A549 (cell line): ENCODE results near the gene ZFYVE28.

Experiments
- CBX2 ChIP-seq: fragments of 200-600 bp; sonication (generic); IDR thresholded peaks from 2 replicates; pipeline ENCODE4 v1.6.1; 2016; ENCODE audit warnings: low read depth, mild to moderate bottlenecking, borderline replicate concordance
- HMGXB4 ChIP-seq: fragments of 250-450 bp; sonication (Bioruptor Pico); IDR thresholded peaks from 2 replicates; pipeline ENCODE4 v1.5.0; 2021; ENCODE audit warnings: mild to moderate bottlenecking, moderate library complexity, borderline replicate concordance
- NFE2L2 ChIP-seq: fragments of 150-350 bp; conservative IDR thresholded peaks from 2 replicates; pipeline ENCODE4 v1.6.1; 2014; ENCODE audit warnings: low read length
- USF2 ChIP-seq: fragments of 450-650 bp; IDR thresholded peaks from 2 replicates; pipeline ENCODE4 v1.6.1; 2014; ENCODE audit warnings: antibody characterized with exemption
- ZNF302 ChIP-seq: fragments of 250-450 bp; sonication (Bioruptor Pico); IDR thresholded peaks from 2 replicates; pipeline ENCODE4 v1.9.0; 2021; ENCODE audit warnings: inconsistent platforms, mild to moderate bottlenecking, moderate library complexity
- TF ChIP-seq, protein P1 (sequence below): fragments of >200 bp; sonication (Bioruptor Twin); formaldehyde crosslinking; IDR thresholded peaks from 3 replicates; pipeline ENCODE4 v1.5.1; 2016

DNA sequence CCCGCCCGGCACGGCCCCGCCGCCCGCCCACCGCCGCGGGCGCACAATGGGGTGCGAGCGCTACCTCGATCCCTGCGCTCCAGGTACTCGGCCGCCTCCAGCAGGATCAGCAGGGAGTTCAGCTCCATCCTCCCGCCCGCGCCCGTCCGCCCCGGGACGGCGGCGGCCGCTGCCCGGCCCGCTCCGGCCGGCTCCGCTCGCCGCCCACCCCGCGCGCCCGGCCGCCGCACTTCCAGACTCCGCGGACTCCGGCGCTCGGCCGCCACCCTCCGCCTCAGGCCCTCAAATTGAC is 156.6 kb downstream of the ZFYVE28 start, which contains the start of gene MXD4:
- TF ChIP-seq NFE2L2 (no peak), CBX2 (no peak), HMGXB4 (no peak), USF2 (no peak), ZNF302 (no peak)
- TF ChIP-seq, protein P1, sequence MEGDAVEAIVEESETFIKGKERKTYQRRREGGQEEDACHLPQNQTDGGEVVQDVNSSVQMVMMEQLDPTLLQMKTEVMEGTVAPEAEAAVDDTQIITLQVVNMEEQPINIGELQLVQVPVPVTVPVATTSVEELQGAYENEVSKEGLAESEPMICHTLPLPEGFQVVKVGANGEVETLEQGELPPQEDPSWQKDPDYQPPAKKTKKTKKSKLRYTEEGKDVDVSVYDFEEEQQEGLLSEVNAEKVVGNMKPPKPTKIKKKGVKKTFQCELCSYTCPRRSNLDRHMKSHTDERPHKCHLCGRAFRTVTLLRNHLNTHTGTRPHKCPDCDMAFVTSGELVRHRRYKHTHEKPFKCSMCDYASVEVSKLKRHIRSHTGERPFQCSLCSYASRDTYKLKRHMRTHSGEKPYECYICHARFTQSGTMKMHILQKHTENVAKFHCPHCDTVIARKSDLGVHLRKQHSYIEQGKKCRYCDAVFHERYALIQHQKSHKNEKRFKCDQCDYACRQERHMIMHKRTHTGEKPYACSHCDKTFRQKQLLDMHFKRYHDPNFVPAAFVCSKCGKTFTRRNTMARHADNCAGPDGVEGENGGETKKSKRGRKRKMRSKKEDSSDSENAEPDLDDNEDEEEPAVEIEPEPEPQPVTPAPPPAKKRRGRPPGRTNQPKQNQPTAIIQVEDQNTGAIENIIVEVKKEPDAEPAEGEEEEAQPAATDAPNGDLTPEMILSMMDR, result no peak
